GM18508 (cell line): Measurements from ENCODE around the gene SEMA5A.

Experiments
- ATAC-seq: cut with Tn5 transposase; IDR thresholded peaks from one replicate; pipeline ENCODE4 v1.9.1; 2021; ENCODE audit warnings: moderate number of reproducible peaks; ENCODE audit not compliant: insufficient read depth, unreplicated experiment

The SEMA5A gene

GRCh38 chr5:9054322-9054721 lies 491.6 kb downstream of the SEMA5A start:
- no peak for ATAC-seq

GRCh38 chr5:9052421-9052820 lies 493.5 kb downstream of the SEMA5A start:
- ATAC-seq: no peak

- ATAC-seq: no peak
Measured at GRCh38 chr5:9051779-9052178, 494.1 kb downstream of the SEMA5A start.

GRCh38 chr5:9047932-9048331 lies 497.9 kb downstream of the SEMA5A start:
- no peak for ATAC-seq

- ATAC-seq: no peak
Measured at GRCh38 chr5:9046756-9047481, 499.0 kb downstream of the SEMA5A start.

GRCh38 chr5:9045946-9046345 lies 499.9 kb downstream of the SEMA5A start:
- no peak for ATAC-seq

GRCh38 chr5:9042241-9042640 lies 503.6 kb downstream of the SEMA5A start:
- ATAC-seq: no peak

- ATAC-seq: no peak
Measured at GRCh38 chr5:9040475-9040874, 505.4 kb downstream of the SEMA5A start.

- ATAC-seq: no peak
Measured at GRCh38 chr5:9037048-9037447, 508.8 kb downstream of the SEMA5A start.

- ATAC-seq: no peak
Measured at GRCh38 chr5:9035346-9035745, 510.5 kb downstream of the SEMA5A start.

GRCh38 chr5:9034649-9035048 lies 511.2 kb downstream of the SEMA5A start:
- ATAC-seq: no peak

GRCh38 chr5:9033524-9033923 lies 512.4 kb downstream of the SEMA5A start:
- no peak for ATAC-seq

- ATAC-seq: no peak
Measured at GRCh38 chr5:9025942-9026341, 519.9 kb downstream of the SEMA5A start.

GRCh38 chr5:9020996-9021395 lies 524.9 kb downstream of the SEMA5A start:
- no peak for ATAC-seq

GRCh38 chr5:9015937-9016270 lies 530.0 kb downstream of the SEMA5A start:
- ATAC-seq: no peak

GRCh38 chr5:9015260-9015936 lies 530.5 kb downstream of the SEMA5A start:
- no peak for ATAC-seq

GRCh38 chr5:9013147-9013546 lies 532.7 kb downstream of the SEMA5A start:
- ATAC-seq: no peak

- ATAC-seq: no peak
Measured at GRCh38 chr5:9009931-9010651, 535.8 kb downstream of the SEMA5A start.

GRCh38 chr5:8997542-8998070 lies 548.3 kb downstream of the SEMA5A start:
- ATAC-seq: no peak

- no peak for ATAC-seq
Measured at GRCh38 chr5:8993031-8993430, 552.8 kb downstream of the SEMA5A start.
